Stimulated activated CD8-positive, alpha-beta memory T cell treated with anti-CD3 and anti-CD28 coated beads, Interleukin-12 subunit alpha, Interleukin-12 subunit beta, amount 100 ng/mL, for 24 hours (primary cell): ENCODE measurements around the gene SMO.
"Not testable (repeated sequence)": the region's sequence is repeated elsewhere in the genome, so short reads cannot be mapped to it uniquely, and the experiment has no call there.

ENCODE experiments used
- DNase-seq: peaks from one replicate; pipeline ENCODE4 v3.0.0-alpha.2; 2020; ENCODE audit errors: extremely low read depth

The SMO gene

DNA sequence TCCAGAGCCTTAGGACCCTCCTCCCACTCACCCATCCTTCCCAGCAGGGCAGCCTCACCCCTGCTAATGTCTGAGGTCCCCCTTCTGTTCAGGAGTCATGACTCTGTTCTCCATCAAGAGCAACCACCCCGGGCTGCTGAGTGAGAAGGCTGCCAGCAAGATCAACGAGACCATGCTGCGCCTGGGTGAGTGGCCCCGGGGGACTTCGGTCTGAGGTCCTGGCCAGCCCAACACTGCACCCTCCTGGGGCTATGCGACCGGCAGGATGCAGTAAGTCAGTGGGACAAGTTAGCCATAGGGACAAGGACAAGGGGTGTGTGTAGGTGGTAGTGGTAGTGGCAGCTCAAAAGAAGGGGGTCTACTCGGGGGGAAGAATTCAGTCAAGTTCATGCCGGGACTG lies 20.2 kb downstream of the SMO start:
- no peak for DNase-seq

DNA sequence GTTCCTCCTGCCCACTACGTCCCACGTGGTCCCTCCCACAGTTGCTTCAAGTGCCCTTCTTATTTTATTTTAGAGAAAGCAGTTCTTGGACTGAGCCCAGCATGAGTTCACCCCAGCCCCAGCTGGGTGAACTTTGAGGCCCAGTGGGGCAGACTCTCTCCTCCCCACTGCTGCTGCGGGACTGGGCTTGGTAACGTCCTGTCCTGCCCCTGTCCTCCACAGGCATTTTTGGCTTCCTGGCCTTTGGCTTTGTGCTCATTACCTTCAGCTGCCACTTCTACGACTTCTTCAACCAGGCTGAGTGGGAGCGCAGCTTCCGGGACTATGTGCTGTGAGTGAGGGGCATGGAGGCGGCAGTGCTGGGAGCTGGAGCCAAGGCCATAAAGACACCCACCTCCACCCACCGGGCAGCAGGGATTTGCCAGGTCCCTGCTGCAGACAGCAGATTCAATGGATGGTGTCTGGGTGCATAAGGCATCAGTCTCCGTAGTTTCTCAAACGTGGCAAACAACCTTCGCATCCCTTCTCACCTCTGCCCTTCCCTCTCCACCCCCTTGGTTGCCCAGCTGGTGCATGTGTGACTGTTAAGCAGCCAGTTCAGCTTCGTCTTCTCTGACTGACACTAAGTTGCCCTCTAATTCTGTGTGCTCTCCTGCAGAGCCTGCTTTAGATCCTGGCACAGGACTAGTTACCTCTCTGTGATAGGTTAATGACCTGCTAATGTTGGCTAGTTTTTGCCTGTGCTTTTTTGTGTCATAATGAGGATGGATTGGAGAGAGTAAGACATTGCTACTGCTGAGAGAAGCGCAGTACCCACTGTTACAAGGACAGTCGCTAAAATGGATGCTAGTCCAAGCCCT lies 20.9 kb downstream of the SMO start:
- no peak for DNase-seq

DNA sequence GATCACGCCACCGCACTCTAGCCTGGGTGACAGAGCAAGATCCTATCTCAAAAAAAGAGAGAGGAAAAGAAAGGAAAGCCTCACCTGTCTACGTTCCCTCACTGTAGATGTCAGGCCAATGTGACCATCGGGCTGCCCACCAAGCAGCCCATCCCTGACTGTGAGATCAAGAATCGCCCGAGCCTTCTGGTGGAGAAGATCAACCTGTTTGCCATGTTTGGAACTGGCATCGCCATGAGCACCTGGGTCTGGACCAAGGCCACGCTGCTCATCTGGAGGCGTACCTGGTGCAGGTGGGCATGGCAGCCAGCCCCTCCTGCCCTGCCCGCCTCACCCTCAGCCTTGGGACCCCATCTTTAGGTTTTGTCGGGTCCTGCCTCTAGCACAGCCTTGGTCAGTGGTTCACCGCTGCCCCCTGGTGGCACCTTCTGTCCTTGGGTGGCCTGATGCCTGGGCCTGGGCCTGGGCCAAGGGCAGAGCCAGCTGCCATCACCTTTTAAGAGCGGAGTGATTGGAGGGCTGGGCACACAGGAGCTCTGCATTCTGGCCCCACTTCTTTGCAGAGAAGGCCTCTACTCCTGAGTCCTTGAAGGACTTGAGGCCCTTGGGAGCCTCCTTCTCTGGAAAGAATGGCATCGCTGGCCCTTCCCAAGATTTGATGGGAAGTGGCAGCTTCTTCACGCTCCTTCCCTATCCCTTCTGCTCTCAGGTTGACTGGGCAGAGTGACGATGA lies 22.0 kb downstream of the SMO start:
- peak; percentile 24 for DNase-seq

- DNase-seq, result no peak
These were observed 22.5 kb downstream of the SMO start for GRCh38 chr7:129210989-129211312.

DNA sequence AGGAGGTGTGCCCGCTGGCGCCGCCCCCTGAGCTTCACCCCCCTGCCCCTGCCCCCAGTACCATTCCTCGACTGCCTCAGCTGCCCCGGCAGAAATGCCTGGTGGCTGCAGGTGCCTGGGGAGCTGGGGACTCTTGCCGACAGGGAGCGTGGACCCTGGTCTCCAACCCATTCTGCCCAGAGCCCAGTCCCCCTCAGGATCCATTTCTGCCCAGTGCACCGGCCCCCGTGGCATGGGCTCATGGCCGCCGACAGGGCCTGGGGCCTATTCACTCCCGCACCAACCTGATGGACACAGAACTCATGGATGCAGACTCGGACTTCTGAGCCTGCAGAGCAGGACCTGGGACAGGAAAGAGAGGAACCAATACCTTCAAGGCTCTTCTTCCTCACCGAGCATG lies 23.7 kb downstream of the SMO start:
- DNase-seq, result no peak

GRCh38 chr7:129212596-129212995 lies 24.2 kb downstream of the SMO start:
- no peak for DNase-seq

DNA sequence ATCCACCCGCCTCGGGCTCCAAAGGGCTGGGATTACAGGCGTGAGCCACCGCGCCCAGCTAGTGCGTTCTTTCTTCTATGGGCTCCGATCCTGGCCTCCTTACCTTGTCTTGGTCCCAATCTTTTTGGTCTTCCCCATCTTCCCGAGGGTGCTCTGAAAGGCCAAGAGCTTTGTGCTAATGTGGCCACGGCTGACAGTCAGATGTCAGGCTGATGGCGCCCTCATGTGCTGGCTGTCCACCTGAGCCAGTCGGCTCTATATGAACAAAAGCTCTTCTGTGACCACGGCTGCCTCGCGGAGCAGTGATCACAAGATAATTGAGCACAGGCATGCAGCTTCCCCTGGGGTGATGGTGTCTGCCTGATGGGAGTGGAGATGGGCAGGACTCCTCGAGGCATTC lies 25.4 kb downstream of the SMO start:
- no peak for DNase-seq

- DNase-seq, result not testable (repeated sequence)
These were observed 27.3 kb downstream of the SMO start for GRCh38 chr7:129215691-129216090.

DNA sequence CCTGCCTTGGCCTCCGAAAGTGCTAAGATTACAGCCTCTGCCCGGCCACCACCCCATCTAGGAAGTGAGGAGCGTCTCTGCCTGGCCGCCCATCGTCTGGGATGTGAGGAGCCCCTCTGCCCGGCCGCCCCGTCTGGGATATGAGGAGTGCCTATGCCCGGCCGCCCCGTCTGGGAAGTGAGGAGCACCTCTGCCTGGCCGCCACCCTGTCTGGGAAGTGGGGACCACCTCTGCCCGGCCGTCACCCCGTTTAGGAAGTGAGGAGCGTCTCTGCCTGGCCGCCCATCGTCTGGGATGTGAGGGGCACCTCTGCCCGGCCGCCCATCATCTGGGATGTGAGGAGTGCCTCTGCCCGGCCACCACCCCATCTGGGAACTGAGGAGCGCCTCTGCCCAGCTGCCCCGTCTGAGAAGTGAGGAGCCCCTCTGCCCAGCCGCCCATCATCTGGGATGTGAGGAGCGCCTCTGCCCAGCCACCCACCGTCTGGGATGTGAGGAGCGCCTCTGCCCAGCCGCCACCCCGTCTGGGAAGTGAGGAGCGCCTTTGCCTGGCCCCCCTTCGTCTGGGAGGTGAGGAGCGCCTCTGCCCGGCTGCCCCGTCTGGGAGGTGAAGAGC lies 27.8 kb downstream of the SMO start:
- not testable (repeated sequence) for DNase-seq

- DNase-seq, result not testable (repeated sequence)
These were observed 28.5 kb downstream of the SMO start for GRCh38 chr7:129216821-129217416.

- DNase-seq, result peak; percentile 62
These were observed 30.2 kb downstream of the SMO start for GRCh38 chr7:129218514-129219062.

DNA sequence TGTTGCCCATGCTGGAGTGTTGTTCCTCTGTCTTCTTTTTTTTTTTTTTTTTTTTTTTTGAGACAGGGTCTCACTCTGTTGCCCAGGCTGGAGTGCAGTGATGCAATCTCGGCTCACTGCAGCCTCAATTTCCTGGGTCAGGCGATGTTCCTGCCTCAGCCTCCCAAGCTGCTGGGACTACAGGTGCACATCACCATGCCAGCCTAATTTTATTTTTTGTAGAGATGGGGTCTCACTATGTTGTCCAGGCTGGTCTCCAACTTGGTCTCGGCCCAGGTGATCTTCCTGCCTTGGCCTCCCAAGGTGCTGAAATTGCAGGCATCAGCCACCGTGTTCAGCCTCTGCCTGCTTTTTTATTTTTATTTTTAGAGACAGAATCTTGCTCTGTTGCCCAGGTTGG lies 30.7 kb downstream of the SMO start:
- DNase-seq, result not testable (repeated sequence)

DNA sequence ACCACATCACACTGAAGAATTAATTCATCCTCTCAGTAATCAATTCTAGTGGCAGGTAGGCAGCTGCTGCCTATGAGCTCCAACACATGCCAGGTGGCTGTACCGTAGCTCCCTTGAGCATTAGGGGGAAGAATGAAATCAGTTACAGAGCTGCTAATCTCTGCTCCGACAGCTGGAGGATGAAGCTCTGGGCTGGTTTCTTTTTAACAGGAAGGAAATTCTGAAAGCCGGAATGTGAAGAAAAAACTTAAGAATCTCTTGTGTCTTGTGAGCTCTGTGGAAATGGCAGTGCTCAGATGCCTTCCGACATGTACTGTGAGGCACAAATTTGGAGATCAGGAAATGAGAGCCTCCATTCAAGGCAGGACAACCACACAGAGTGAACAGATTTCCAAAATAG lies 33.6 kb downstream of the SMO start:
- no peak for DNase-seq

- peak; percentile 97 for DNase-seq
These were observed 36.1 kb downstream of the SMO start, which contains the start of gene AHCYL2 for GRCh38 chr7:129224251-129225205. TSS of gene AHCYL2 (plus strand) at chr7:129225030.

DNA sequence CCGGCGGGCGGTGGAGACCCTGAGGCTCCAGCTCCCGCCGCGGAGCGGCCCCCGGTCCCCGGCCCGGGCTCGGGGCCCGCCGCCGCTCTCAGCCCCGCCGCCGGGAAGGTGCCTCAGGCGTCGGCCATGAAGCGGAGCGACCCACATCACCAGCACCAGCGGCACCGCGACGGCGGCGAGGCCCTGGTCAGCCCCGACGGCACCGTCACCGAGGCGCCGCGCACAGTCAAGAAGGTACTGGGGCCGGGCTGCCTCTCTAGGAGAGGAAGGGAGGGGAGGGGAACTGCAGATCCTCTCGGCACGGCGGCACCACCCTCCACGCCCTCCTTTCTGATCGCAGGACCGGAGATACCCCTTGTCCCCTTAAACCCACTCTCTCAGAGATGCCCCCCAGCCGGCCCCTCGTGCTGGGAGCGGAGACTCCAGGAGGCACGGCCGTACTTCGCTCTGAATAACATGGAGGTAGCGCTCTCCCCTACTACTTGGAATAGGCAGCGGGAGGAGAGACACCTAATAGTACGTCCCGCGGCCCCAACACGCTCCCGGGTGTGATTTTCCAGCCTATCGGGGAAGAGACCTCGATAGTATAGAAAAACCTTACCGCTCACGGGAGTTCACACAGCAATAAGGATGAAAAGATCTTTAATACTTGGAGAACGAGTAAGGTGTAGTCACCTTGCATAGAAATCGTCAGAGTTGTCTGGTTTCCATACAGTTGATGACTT lies 36.9 kb downstream of the SMO start:
- peak; percentile 26 for DNase-seq

GRCh38 chr7:129225931-129226572 lies 37.6 kb downstream of the SMO start:
- DNase-seq, result no peak

DNA sequence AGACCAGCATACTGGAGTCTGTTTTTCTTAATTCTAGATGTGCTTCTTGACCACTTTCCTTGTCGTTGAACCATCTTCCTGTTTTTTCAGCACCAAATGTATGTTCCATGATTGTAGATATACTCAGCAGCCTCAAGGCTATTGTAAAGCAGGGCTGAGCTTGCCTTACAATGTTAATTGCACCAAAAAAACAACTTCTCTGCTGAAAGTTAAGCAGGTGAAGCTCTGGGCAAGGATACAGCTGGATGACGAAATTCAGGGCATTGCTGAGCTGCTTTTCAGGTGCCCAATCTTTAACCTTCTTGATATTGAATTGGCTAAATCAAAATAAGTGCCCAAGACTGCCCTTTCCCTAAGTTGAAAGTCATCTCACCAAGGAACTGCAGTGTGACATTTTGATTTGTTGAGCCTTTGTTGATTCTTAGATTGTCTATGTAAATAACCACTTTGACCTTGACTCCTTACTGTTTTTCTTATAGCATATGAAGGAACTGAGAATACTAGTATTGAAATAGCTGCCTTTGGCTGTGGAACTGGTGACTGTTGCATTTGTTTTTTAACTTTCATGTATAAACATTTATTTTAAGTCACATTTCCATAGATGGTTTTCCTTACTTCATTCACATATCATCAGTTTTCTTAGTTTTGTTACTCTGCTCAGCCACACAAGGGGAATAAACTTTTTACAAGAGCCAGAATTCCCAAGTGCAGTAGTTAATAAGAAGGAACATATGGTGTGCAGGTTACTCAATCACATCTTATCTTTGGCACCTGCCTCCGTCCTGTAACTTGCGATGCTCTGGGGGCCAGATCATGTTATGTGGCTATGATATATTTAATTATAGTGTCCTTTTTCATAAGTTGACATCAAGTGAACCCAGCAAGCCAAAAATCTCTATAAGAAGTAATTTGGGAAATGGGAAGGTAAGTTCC lies 39.5 kb downstream of the SMO start:
- no peak for DNase-seq

GRCh38 chr7:129228633-129229032 lies 40.2 kb downstream of the SMO start:
- no peak for DNase-seq

GRCh38 chr7:129231666-129232065 lies 43.2 kb downstream of the SMO start:
- no peak for DNase-seq
